Suprapubic skin (tissue), 4 donors: Measurements from ENCODE around the gene ADH5. TPM values are rescaled to one million over a fixed set of nuclear protein-coding genes. Genes with fewer than 3 reads are reported as not detected.
"Not testable (repeated sequence)": the region's sequence is repeated elsewhere in the genome, so short reads cannot be mapped to it uniquely, and the experiment has no call there.

Experiments used
- DNase-seq, 2 donors: peaks; one replicate each; pipeline ENCODE4 v3.0.0-alpha.2; 2019; ENCODE audit warnings: low spot score in 2 of 2
- H3K27ac ChIP-seq: fragments of 200-600 bp; sonication (generic); one replicate; pipeline ENCODE4 v1.5.1; 2019
- H3K27me3 ChIP-seq: fragments of 200-600 bp; sonication (generic); one replicate; pipeline ENCODE4 v1.5.1; 2019
- H3K36me3 ChIP-seq: fragments of 200-600 bp; sonication (generic); one replicate; pipeline ENCODE4 v1.5.1; 2019
- H3K4me1 ChIP-seq: fragments of 200-600 bp; sonication (generic); one replicate; pipeline ENCODE4 v1.5.1; 2019
- H3K4me3 ChIP-seq: fragments of 200-600 bp; sonication (generic); one replicate; pipeline ENCODE4 v1.5.1; 2019; ENCODE audit warnings: mild to moderate bottlenecking
- H3K9me3 ChIP-seq: fragments of 200-600 bp; sonication (generic); one replicate; pipeline ENCODE4 v1.5.1; 2019
- CTCF ChIP-seq, 2 donors: fragments of 200-600 bp in 1 of 2; fragments of 450-650 bp in 1 of 2; sonication (generic) in 1 of 2; IDR thresholded peaks; one replicate each; pipeline ENCODE4 v1.5.1; 2016 to 2019; ENCODE audit warnings: antibody characterized with exemption in 2 of 2, mild to moderate bottlenecking in 1 of 2, moderate library complexity in 1 of 2
- EP300 ChIP-seq: sonication (generic); formaldehyde crosslinking; IDR thresholded peaks from one replicate; pipeline ENCODE4 v1.6.1; 2017; ENCODE audit warnings: antibody characterized with exemption
- POLR2A ChIP-seq, 2 donors: fragments of 450-650 bp; IDR thresholded peaks; one replicate each; pipeline ENCODE4 v1.6.1; 2017; ENCODE audit warnings: antibody characterized with exemption in 2 of 2, mild to moderate bottlenecking in 2 of 2, moderate library complexity in 2 of 2
- POLR2AphosphoS5 ChIP-seq, 3 donors: sonication (generic); formaldehyde crosslinking; IDR thresholded peaks; one replicate each; pipeline ENCODE4 v1.6.1; 2017; ENCODE audit warnings: antibody characterized with exemption in 3 of 3
- WGBS: methylation state at CpG from one replicate; pipeline ENCODE4 v1.1.5; 2018; 5-methylcytosine and 5-hydroxymethylcytosine counted together
- total RNA-seq, 4 donors: library from RNA; depleted of rRNA; stranded (reverse); fragments of >200 nt; gene quantifications; one replicate each; pipeline ENCODE4 v1.1.0, GENCODE V29; 2016

ADH5 gene
- total RNA-seq, 4 donors from 2014 or later, result 42.9 to 83.9 (median 63.8) TPM

GRCh38 chr4:99071159-99071558 is 17.4 kb downstream of the ADH5 start:
- no peaks in the 10 kb centered on the region for H3K9me3 ChIP-seq
- H3K4me3 ChIP-seq, result no peak overlapping the region
- DNase-seq, result no peak
- no peaks in the 10 kb centered on the region for H3K4me1 ChIP-seq
- H3K36me3 ChIP-seq, result peaks cover 65% of the 10 kb centered on the region
- TF ChIP-seq POLR2AphosphoS5 (IDR thresholded peaks at IDR 0.05) (no peak), EP300 (no peak), POLR2A (IDR thresholded peaks at IDR 0.05) (no peak), CTCF (IDR thresholded peaks at IDR 0.05) (no peak)
- WGBS, result 92% methylated on average over 5 of the region's 5 CpGs
- no peaks in the 10 kb centered on the region for H3K27me3 ChIP-seq
- no peak overlapping the region for H3K27ac ChIP-seq

GRCh38 chr4:99067617-99068016 is 21.0 kb downstream of the ADH5 start:
- Histone ChIP-seq H3K4me1 (no peaks in the 10 kb centered on the region), H3K9me3 (no peaks in the 10 kb centered on the region), H3K27ac (no peak overlapping the region), H3K27me3 (no peaks in the 10 kb centered on the region), H3K36me3 (peaks cover 41% of the 10 kb centered on the region), H3K4me3 (no peak overlapping the region)
- 61% methylated on average over 1 of the region's 1 CpG for WGBS
- DNase-seq, result no peak
- TF ChIP-seq EP300 (no peak), POLR2AphosphoS5 (IDR thresholded peaks at IDR 0.05) (no peak), CTCF (IDR thresholded peaks at IDR 0.05) (no peak), POLR2A (IDR thresholded peaks at IDR 0.05) (no peak)

GRCh38 chr4:99065521-99065920 is 23.1 kb downstream of the ADH5 start:
- H3K4me3 ChIP-seq, H3K4me1 ChIP-seq, H3K9me3 ChIP-seq, H3K27me3 ChIP-seq, H3K27ac ChIP-seq, DNase-seq: not testable (repeated sequence)
- H3K36me3 ChIP-seq, result peaks cover 35% of the 10 kb centered on the region
- WGBS, result 95% methylated on average over 2 of the region's 2 CpGs

- TF ChIP-seq POLR2AphosphoS5 (IDR thresholded peaks at IDR 0.05) (no peak), CTCF (IDR thresholded peaks at IDR 0.05) (no peak), EP300 (no peak)
- no peaks in the 10 kb centered on the region for H3K27me3 ChIP-seq
- no peak overlapping the region for H3K27ac ChIP-seq
- no peak for DNase-seq
- H3K4me3 ChIP-seq, result no peak overlapping the region
- no peaks in the 10 kb centered on the region for H3K9me3 ChIP-seq
- peaks cover 43% of the 10 kb centered on the region for H3K36me3 ChIP-seq
- no peaks in the 10 kb centered on the region for H3K4me1 ChIP-seq
- WGBS, result 79% methylated on average over 4 of the region's 4 CpGs
These were observed 26.5 kb downstream of the ADH5 start for GRCh38 chr4:99062120-99062519.

GRCh38 chr4:99061048-99061700 is 27.4 kb downstream of the ADH5 start:
- Histone ChIP-seq H3K4me1 (no peaks in the 10 kb centered on the region), H3K27ac (no peak overlapping the region), H3K9me3 (no peaks in the 10 kb centered on the region), H3K4me3 (no peak overlapping the region), H3K27me3 (no peaks in the 10 kb centered on the region), H3K36me3 (peaks cover 43% of the 10 kb centered on the region)
- 82% methylated on average over 8 of the region's 8 CpGs for WGBS
- DNase-seq, result no peak
- TF ChIP-seq POLR2AphosphoS5 (IDR thresholded peaks at IDR 0.05) (no peak), CTCF (IDR thresholded peaks at IDR 0.05) (no peak), EP300 (no peak)

- TF ChIP-seq POLR2A (IDR thresholded peaks at IDR 0.05), result no peak
- TF ChIP-seq POLR2AphosphoS5 (IDR thresholded peaks at IDR 0.05), result no peak
- no peak for TF ChIP-seq CTCF (IDR thresholded peaks at IDR 0.05)
- no peak for TF ChIP-seq EP300
- no peak for DNase-seq
- no peak overlapping the region for H3K4me3 ChIP-seq
- H3K36me3 ChIP-seq, result peaks cover 40% of the 10 kb centered on the region
- H3K9me3 ChIP-seq, result no peaks in the 10 kb centered on the region
- WGBS, result 95% methylated on average over 1 of the region's 1 CpG
- no peaks in the 10 kb centered on the region for H3K27me3 ChIP-seq
- peaks cover 4% of the 10 kb centered on the region for H3K4me1 ChIP-seq
- no peak overlapping the region for H3K27ac ChIP-seq
These were observed 29.0 kb downstream of the ADH5 start for GRCh38 chr4:99059550-99059949.
